ENCODE data around the gene TAGLN.
"Not testable (repeated sequence)": the region's sequence is repeated elsewhere in the genome, so short reads cannot be mapped to it uniquely, and the experiment has no call there.

TAGLN gene

DNA sequence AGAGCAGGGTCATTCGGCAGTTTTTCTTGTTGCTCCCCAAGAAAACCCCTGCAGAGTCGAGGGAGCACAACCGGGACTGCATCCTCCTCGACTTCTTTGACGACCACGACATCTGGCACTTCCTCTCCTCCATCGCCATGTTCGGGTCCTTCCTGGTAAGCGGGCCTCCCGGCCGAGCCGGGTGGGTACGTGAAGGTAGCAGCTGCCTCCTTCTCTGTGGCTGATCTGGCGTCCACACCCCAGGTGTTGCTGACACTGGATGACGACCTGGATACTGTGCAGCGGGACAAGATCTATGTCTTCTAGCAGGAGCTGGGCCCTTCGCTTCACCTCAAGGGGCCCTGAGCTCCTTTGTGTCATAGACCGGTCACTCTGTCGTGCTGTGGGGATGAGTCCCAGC is 3.4 kb upstream of the TAGLN start:
- no peak for DNase-seq (ENCODE audit: low read depth)

DNA sequence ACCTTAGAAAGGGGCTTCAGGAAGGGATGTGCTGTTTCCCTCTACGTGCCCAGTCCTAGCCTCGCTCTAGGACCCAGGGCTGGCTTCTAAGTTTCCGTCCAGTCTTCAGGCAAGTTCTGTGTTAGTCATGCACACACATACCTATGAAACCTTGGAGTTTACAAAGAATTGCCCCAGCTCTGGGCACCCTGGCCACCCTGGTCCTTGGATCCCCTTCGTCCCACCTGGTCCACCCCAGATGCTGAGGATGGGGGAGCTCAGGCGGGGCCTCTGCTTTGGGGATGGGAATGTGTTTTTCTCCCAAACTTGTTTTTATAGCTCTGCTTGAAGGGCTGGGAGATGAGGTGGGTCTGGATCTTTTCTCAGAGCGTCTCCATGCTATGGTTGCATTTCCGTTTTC is 2.2 kb upstream of the TAGLN start:
- DNase-seq (ENCODE audit: low read depth): no peak

GRCh38 chr11:117197516-117198456 is 1.4 kb upstream of the TAGLN start:
- DNase-seq (ENCODE audit: low read depth): no peak

DNA sequence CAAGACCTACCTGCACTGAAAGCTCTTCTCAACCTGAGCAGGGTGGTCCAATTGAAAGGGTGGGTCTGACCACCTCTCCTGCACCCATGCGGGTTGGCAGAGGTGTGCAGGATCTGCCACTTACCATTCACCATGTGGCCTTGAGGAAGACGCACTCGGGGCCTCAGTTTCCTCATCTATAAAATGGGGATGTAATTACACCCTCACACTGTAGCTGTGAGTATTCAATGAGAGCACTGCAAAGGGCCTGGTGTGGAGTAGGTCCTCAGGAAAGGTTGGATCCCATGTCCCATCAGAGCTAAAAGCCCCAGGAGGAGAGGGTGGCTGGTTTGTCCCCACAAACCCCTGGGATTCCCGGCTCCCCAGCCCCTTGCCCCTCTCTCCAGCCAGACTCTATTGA is 557 bp upstream of the TAGLN start:
- DNase-seq (ENCODE audit: low read depth): no peak

GRCh38 chr11:117199916-117200812 is 994 bp downstream of the TAGLN start:
- DNase-seq (ENCODE audit: low read depth): no peak

DNA sequence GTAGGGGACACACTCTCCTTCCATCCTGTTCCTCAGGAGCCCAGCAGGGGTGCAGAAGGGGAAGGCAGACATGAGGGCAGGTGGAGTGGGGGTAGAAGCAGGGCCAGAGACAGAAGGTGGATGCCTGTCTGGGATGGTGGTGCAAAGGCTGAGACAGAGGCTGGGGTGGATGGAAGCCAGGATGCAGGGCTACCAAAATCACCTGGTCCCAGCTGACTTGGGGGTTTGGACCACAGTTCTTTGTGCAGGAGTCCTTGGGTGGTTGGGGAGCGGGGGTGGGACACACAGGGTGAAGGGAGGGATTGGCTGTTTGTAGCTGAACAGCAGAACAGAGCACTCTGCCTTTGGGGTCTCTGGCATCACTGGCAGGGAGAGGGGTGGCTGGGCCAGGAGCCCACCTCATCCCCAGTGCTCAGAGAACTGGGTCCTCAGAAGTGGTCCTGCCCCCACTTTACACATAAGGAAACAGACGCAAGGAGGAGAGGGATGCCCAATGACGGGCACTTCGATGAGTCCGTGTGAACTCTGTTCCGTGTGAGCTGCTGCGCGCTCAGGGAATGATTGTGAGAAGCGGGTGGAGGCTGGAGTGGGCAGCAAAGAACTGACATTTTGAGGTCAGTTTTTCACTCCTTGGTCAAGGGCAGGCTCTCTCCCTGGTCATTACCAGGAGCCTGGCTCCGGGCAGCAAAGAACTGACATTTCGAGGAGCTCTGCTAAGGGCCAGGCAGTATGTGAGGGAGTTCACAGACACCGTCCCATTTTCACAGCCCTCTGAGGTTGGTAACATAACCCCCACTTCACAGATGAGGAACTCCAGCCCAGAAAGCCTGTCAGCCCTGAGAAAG is 1.9 kb downstream of the TAGLN start:
- no peak for DNase-seq (ENCODE audit: low read depth)

GRCh38 chr11:117201658-117202305 is 2.6 kb downstream of the TAGLN start:
- no peak for DNase-seq (ENCODE audit: low read depth)

DNA sequence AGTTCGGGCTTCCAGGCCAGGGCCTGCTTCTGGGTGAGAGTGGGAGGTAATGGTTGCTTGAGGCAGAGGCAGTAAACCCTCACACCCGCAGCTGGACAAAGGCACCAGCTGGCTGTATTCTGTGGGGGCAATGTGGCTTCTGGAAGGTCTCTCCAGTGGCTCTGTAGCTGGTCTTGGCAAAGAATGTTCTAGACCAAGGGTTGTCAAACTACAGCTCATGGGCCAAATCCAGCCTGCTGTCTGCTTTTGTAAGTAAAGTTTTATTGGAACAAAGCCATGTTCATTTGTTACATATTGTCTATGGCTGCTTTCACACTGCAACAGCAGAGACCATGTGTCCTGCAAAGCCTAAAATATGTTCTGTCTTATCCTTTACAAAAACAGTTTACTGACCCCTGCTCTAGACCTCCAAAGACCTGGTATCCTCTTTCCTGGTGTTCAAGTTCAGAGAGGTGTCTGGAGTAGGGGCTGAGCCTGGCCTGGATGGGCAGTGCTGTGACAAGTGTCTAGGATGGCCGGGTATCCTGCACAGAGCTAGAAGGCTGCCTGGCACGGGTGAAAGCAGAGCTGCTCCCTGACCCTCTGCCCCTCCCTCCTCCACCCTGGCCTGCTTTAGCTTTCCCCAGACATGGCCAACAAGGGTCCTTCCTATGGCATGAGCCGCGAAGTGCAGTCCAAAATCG is 3.4 kb downstream of the TAGLN start:
- DNase-seq (ENCODE audit: low read depth): no peak

GRCh38 chr11:117203069-117203407 is 3.9 kb downstream of the TAGLN start:
- DNase-seq (ENCODE audit: low read depth): no peak

DNA sequence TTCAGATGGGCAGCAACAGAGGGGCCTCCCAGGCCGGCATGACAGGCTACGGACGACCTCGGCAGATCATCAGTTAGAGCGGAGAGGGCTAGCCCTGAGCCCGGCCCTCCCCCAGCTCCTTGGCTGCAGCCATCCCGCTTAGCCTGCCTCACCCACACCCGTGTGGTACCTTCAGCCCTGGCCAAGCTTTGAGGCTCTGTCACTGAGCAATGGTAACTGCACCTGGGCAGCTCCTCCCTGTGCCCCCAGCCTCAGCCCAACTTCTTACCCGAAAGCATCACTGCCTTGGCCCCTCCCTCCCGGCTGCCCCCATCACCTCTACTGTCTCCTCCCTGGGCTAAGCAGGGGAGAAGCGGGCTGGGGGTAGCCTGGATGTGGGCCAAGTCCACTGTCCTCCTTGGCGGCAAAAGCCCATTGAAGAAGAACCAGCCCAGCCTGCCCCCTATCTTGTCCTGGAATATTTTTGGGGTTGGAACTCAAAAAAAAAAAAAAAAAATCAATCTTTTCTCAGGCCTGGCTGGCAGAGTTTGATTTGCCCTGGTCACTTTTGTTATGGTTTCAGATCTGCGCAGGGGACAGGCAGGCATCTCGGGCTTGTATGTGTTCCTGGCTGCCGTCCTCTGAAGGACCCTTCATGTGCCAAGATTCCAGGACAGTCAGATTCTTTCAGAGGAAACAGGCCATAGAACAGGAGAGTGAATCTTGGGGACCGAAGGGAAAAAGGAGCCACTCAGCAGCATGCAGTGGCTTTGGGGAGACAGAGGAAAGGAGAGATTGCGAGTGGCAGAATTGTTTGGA is 5.3 kb downstream of the TAGLN start:
- no peak for DNase-seq (ENCODE audit: low read depth)

DNA sequence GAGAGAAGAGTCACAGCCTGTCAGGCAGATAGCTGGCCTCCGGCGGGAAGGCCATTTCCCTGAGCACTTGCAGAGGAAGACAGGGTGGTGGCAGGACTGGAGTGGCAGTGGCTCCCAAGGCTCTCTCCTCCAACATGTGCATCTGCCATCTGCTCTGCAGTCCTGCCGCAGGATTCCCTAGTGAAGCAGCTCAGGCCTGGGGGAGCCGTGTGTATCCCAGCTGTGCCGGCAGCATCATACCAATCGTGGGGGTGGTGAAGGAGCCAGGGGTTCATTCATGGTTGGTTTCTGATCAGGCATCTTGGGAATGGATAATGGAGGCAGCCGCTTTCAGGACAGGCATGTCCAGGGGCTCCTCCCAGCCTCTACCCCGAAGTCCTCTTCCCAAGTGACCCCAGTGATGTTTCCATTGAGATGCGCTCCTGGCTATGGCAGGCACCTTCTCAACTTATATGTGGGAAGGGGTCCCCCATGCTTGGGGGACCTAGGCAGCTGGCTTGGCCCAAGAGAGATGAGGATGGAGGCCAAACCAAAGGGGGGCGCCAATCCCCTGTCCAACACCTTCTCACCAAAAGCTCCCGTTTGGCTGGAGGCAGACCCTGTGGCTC is 6.1 kb downstream of the TAGLN start:
- no peak for DNase-seq (ENCODE audit: low read depth)

- not testable (repeated sequence) for DNase-seq (ENCODE audit: low read depth)
Observed at GRCh38 chr11:117206111-117206510, 6.9 kb downstream of the TAGLN start.

DNA sequence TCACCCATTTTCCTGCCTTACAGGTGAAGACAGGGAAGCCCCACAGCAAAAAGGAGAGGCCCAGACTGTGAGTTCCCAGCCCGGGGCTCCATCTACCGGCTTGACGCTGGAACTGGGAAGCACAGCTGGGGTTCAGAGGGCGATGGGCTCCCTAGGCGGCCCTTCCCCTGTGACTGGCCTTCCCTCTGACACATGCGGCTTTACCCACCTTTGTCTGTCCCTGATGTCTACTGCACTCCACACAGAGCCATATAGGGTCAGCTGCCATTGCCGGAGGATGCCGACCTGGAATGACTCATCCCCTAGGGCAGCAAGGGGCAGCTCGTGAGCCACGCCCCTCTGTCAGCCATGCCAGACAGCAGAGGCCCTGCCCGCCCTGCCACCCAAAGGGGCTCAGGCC is 7.7 kb downstream of the TAGLN start:
- DNase-seq (ENCODE audit: low read depth): not testable (repeated sequence)

DNA sequence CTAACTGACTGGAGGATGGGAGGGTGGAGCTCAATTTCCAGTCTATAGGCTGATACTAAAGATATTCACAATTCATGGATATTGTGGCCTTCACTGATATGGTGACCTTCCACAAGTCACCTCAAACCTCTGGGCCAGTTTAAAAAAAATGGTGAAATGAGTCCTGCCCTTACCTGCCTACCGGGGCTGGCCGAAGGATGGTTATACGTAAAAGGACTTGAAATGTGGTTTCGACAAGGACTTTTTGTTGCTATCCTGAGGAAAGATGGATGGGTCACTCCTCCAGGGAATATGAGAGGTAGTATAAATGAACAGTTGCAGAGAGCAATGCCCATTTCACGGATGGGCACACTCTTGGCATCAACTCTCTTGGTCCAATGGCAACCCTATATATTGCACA is 8.3 kb downstream of the TAGLN start:
- not testable (repeated sequence) for DNase-seq (ENCODE audit: low read depth)

GRCh38 chr11:117208710-117209109 is 9.5 kb downstream of the TAGLN start:
- DNase-seq (ENCODE audit: low read depth): not testable (repeated sequence)

DNA sequence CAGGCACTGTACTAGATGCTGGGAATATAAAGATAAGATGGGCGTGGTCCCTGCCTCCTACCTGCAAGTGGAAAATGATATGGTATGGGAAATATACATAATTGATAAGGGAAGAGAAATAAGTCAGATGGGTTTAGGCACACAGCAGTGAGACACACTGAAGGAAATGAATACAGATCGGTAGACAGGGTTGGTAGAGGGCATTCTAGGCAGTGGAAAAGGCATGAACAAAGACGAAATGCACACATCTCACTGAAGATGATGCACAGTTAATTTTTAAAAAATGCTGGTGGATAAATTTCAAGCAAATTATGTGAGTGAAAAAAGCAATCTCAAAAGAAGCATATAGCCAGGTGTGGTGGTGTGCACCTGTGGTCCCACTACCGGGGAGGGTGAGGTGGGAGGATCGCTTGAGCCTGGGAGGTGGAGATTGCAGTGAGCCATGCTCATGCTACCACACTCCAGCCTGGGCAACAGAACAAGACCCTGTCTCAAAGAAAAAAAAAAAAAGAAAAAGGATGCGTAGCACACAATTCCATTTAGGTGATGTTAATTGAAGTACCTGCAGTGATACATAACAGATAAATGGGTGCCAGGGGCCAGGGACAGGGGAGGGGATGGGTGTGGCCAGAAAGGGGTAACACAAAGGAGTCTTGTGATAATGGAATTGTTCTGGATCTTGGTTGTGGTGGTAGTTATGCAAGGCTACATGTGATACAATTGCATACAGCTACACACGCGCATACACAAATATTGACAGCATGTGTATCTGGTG is 10.4 kb downstream of the TAGLN start:
- DNase-seq (ENCODE audit: low read depth): not testable (repeated sequence)

DNA sequence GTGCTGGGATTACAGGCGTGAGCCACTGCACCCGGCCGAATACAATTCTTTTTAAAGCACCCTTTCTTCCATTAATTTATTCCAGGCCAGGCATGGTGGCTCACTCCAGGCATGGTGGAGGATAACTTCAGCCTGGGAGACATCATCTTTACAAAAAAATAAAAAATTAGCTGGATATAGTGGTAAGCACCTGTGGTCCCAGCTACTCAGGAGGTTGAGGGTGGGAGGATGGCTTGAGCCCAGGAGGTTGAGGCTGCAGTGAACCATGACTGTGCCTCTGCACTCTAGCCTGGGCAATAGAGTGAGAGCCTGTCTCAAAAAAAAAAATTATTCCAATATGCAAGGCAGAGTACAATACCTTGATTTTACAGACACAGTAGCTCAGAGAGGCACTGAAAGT is 11.4 kb downstream of the TAGLN start:
- no peak for DNase-seq (ENCODE audit: low read depth)

DNA sequence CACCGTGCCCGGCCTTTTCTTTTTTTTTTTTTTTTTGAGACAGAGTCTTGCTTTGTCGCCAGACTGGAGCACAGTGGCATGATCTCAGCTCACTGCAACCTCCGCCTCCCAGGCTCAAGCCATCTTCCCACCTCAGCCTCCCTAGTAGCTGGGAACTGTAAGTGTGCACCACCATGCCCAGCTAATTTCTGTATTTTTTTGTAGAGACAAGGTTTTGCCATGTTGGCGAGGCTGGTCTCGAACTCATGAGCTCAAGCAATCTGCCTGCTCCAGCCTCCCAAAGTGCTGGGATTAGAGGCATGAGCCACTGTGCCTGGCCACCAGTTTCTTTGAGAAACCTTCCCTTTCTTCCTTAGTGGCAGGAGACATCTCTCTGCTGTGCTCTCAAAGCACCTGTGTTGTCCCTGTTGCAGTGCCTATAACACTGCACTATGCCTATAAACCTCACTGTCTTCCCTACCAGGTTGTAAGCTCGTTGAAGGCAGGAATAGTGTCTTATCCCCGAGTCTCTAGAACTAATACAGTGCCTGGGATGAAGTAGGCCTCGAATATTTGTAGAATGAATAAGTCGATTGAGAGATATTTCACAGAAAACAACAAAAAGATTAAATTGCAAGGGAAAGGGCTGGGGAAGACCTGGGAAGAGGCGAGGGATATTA is 13.7 kb downstream of the TAGLN start:
- no peak for DNase-seq (ENCODE audit: low read depth)

All from activated T-helper 1 cell treated with Interleukin-2 at 50 U/mL for 16 hours (primary cell).